Measurements from ENCODE around the gene GCSH.
A peak's percentile ranks its signal among the peaks of the same experiment; 100 is the strongest.
"Not testable (repeated sequence)": the region's sequence is repeated elsewhere in the genome, so short reads cannot be mapped to it uniquely, and the experiment has no call there.

The GCSH gene

GRCh38 chr16:81095953-81096714, at the start of gene GCSH:
TSS of gene GCSH (minus strand) at chr16:81096395. CDS start at chr16:81096278, 117 bp downstream.
- DNase-seq, result peak; percentile 98

DNA sequence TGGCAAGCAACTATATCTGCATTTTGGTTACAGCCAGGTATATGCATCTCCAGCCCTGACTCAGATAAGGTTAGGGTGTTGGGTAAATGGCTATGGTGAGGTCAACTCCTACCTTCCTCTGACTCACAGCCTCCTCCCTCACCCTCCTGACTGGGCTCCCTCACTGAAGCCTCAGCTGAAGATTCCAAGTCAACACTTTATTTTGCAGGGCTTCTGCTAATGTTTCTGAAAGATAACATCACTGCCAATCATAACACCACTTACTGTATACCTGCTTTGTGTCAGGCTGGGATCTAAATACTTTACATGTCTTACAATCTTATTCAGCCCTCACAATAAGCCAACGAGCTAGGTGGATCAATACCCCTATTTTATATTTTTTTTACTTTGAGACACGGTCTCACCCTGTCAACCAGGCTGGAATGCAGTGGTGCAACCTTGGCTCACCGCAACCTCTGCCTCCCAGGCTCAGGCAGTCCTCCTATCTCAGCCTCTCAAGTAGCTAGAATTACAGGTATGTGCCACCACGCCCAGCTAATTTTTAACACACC, 47.8 kb upstream of the GCSH start:
- DNase-seq, result no peak

- no peak for DNase-seq
These were observed 46.7 kb upstream of the GCSH start for GRCh38 chr16:81142864-81143263.

GRCh38 chr16:81140930-81141780, 45.0 kb upstream of the GCSH start:
- DNase-seq, result peak in 1 of 2 donors; percentile 11

- no peak for DNase-seq
These were observed 42.8 kb upstream of the GCSH start for GRCh38 chr16:81138831-81139557.

DNA sequence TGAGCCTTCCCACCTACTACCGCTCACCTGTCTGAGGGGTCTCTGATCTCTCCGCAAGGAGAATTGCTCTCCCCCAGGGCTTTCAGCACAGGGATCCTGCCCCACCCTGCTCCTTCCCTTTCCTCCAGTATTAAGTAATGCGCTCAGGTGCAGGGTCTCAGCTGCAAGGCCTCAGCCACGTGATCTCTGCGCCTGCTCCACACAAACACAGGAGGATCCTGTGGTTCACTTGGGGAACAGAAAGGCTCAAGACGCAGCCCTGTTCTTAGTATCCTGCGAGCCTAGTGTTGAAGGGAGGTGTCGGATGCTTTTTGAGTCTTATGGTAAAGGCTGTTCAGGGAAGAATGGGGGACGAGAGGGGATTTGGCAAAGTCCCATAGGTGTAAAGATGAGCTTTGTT, 41.6 kb upstream of the GCSH start:
- DNase-seq, result no peak

DNA sequence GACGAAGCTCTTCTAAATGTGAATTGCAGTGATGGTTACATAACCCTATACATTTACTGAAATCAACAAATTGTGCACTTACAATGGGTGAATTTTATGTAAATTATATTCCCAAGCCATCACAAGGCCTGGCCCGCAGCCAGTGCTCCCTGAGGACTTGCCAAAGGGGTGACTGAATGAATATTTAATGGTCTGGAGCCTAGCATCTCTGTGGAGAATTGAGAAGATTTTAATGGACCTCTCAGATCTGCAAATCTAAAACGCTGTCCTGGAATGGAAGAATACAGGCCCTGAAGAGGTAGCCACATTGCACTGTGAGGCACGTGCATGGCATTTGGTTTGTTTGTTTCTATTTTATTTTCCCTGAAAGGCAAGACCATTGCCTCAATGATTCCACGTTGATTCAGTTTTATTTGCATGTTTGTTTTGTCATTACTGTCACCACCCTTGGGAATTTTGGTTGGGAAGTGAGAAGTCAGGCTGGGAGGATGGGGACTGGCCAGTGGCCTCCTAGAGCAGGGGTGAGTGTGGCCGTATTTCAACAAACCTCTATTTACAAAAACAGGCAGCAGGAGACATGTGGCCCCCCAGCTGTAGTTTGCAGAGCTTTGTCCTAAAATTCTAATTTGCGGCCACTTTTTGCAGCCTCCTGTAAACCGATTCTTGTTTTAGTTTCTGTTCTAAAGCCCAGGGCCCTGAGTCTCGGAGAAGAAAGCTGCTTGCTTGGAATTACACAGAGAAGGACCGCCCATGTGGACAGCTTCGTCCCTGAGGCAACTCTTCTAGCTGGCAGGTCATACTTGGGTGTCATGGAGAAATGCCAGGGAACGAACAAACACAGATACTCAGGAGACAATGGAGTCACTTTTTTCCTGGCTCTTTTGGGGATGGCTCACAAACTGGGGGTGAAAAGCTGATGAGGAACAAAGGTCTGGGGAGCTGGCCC, 40.5 kb upstream of the GCSH start:
- no peak for DNase-seq

GRCh38 chr16:81130126-81130525, 33.9 kb upstream of the GCSH start:
- no peak for DNase-seq

DNA sequence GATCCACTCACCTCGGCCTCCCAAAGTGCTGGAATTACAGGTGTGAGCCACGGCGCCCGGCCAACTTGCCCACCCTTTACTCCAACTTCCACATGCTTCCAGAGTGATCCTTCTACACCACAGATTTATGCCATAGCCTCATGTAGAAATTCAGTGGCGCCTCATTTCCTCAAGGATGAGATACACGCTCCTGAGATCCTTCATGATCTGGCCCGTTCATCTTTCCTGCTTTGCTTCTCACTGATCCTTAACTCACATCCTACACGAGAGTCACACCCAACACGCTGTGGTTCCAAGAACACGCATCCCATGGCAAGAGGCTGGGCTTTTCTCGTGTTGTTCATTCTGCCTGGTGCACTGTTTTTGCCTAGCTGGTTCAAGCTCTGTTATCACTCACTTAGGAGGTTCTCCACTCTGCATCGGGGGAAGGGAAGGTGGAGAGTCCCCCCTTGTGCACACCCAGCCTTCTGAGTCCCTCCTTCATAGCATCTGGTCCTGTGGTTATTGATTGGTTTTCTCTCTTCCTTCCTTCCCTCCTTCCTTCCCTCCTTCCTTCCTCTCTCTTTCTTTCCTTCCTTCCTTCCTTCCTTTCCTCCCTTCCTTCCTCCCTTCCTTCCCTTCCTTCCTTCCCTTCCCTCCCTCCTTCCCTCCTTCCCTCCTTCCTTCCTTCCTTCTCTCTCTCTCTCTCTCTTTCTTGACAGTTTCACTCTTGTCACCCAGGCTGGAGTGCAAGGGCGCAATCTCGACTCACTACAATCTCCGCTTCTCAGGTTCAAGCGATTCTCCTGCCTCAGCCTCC, 32.7 kb upstream of the GCSH start:
- DNase-seq, result no peak

- no peak for DNase-seq
These were observed 30.9 kb upstream of the GCSH start for GRCh38 chr16:81127051-81127450.

- no peak for DNase-seq
These were observed 27.1 kb upstream of the GCSH start for GRCh38 chr16:81123092-81123852.

DNA sequence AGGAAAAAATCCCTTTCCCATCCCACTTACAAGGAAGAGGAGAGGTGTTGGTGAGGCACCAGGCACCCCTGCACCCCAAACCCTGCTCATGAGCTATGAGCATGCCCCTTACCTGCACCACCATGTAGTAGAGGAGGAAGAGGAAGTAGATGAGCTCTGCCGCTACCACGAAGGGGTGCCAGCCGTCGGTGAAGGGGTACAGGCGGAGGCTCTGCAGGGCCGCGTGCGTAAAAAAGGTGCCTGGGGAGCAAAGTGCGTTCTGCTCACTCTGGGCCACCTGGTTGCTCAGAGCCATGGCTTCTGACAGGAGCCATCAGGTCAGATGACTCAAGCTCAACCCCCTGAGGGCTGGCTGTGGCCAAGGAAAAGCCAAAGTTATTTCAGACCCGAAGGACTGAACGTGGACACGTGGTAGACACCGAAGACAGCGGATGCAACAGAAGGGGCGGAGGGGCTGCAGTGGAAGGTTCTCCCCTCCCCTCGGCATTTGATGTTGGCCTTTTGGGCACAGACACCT, 25.3 kb upstream of the GCSH start:
- no peak for DNase-seq

GRCh38 chr16:81117436-81117835, 21.2 kb upstream of the GCSH start:
- no peak for DNase-seq

- DNase-seq, result no peak
These were observed 20.1 kb upstream of the GCSH start for GRCh38 chr16:81116285-81116684.

- no peak for DNase-seq
These were observed 16.3 kb upstream of the GCSH start for GRCh38 chr16:81112453-81112852.

- DNase-seq, result not testable (repeated sequence)
These were observed 13.1 kb upstream of the GCSH start for GRCh38 chr16:81109274-81109673.

DNA sequence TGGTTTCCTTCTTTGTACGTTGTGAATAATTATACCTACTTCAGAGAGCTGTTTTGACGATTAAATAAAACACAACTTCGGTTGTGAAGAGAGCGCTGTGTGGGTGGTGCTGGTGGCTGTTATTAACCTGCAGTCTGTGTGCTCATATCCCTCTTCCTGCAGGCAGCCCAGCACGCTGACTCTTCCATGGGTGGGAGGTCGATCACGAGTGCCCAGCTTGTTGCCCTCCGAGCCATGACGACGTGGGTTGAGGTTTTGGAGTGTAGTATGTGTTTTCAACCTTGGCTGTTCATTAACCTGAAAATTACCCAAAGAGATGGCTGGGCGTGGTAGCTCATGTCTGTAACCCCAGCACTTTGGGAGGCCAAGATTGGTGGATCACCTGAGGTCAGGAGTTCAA, 11.3 kb upstream of the GCSH start:
- no peak for DNase-seq

GRCh38 chr16:81106826-81107503, 10.8 kb upstream of the GCSH start:
- DNase-seq, result no peak

DNA sequence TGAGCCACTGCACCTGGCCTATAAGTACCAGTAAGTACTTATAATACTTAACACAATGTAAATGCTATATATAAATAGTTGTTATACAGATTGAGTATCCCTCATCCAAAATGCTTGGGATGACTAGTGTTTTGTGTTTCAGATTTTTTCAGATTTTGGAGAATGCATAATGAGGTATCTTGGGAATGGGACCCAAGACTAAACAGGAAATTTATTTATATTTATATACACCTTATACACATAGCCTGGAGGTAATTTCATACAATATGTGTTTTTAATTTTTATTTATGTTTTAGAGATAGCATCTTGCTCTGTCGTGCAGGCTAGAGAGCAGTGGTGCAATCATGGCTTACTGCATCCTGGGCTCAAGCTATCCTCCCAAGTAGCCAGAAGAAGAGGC, 9.8 kb upstream of the GCSH start:
- DNase-seq, result no peak
